Mesendoderm (in vitro differentiated cells): ENCODE results near the gene ATP1A2. TPM values are rescaled to one million over a fixed set of nuclear protein-coding genes. Genes with fewer than 3 reads are reported as not detected.
A peak's percentile ranks its signal among the peaks of the same experiment; 100 is the strongest.

ENCODE experiments used
- DNase-seq: peaks from one replicate; pipeline ENCODE4 v3.0.0; 2013
- H2AK5ac ChIP-seq: 2 replicates; pipeline ENCODE4 v1.6.1; 2013; ENCODE audit warnings: low read length, inconsistent platforms
- H2BK120ac ChIP-seq: 2 replicates; pipeline ENCODE4 v1.6.1; 2013; ENCODE audit warnings: low read depth, mild to moderate bottlenecking, low read length, moderate library complexity, mixed read lengths
- H2BK15ac ChIP-seq: replicated peaks from 2 replicates; pipeline ENCODE4 v1.6.1; 2013; ENCODE audit warnings: low read depth, mild to moderate bottlenecking, moderate library complexity
- H2BK5ac ChIP-seq: 2 replicates; pipeline ENCODE4 v1.6.1; 2013; ENCODE audit warnings: low read length, inconsistent platforms
- H3K18ac ChIP-seq: 2 replicates; pipeline ENCODE4 v1.6.1; 2013; ENCODE audit warnings: mild to moderate bottlenecking, low read length, mixed read lengths
- H3K23ac ChIP-seq: one replicate; pipeline ENCODE4 v1.6.1; 2013; ENCODE audit warnings: low read length
- H3K27ac ChIP-seq: 2 replicates; pipeline ENCODE4 v1.5.1; 2013; ENCODE audit warnings: low read depth, mild to moderate bottlenecking, inconsistent platforms, low read length, moderate library complexity
- H3K27me3 ChIP-seq: 2 replicates; pipeline ENCODE4 v1.6.1; 2013; ENCODE audit warnings: low read length, control low read depth, mild to moderate bottlenecking, inconsistent platforms; ENCODE audit not compliant: insufficient read depth, poor library complexity
- H3K36me3 ChIP-seq: 2 replicates; pipeline ENCODE4 v1.6.1; 2013; ENCODE audit warnings: low read length, inconsistent platforms; ENCODE audit not compliant: control insufficient read depth, insufficient read depth
- H3K4ac ChIP-seq: one replicate; pipeline ENCODE4 v1.6.1; 2013; ENCODE audit warnings: low read depth, mild to moderate bottlenecking, low read length, moderate library complexity
- H3K4me1 ChIP-seq: 2 replicates; pipeline ENCODE4 v1.6.1; 2013; ENCODE audit warnings: low read depth, low read length, inconsistent platforms; ENCODE audit not compliant: control insufficient read depth
- H3K4me2 ChIP-seq: 2 replicates; pipeline ENCODE4 v1.6.1; 2013; ENCODE audit warnings: low read length
- H3K4me3 ChIP-seq: 2 replicates; pipeline ENCODE4 v1.5.1; 2013; ENCODE audit warnings: mild to moderate bottlenecking, low read length
- H3K56ac ChIP-seq: one replicate; pipeline ENCODE4 v1.6.1; 2013; ENCODE audit warnings: low read length
- H3K79me1 ChIP-seq: 2 replicates; pipeline ENCODE4 v1.6.1; 2013; ENCODE audit warnings: low read length, inconsistent platforms
- H3K79me2 ChIP-seq: 2 replicates; pipeline ENCODE4 v1.6.1; 2013; ENCODE audit warnings: mild to moderate bottlenecking, low read length; ENCODE audit not compliant: control insufficient read depth, insufficient read depth
- H3K9ac ChIP-seq: 2 replicates; pipeline ENCODE4 v1.6.1; 2013; ENCODE audit warnings: low read length, inconsistent platforms
- H4K5ac ChIP-seq: one replicate; pipeline ENCODE4 v1.6.1; 2013; ENCODE audit warnings: low read length
- H4K8ac ChIP-seq: one replicate; pipeline ENCODE4 v1.6.1; 2013; ENCODE audit warnings: low read depth, mild to moderate bottlenecking, control low read depth, low read length, moderate library complexity
- WGBS: extraction: QIAGEN DNeasy Blood & Tissue Kit; methylation state at CpG from one replicate; pipeline ENCODE4 v1.1.7; 2013; ENCODE audit warnings: low lambda C conversion rate, missing lambda C conversion rate; ENCODE audit not compliant: insufficient coverage; ENCODE audit errors: extremely low coverage; 5-methylcytosine and 5-hydroxymethylcytosine counted together
- polyA plus RNA-seq, 2 experiments: library from polyadenylated mRNA; stranded (reverse); fragments of 200-250 nt; gene quantifications; one replicate each; pipeline ENCODE4 v1.2.3, GENCODE V29; 2013

The ATP1A2 gene
- polyA plus RNA-seq (2013, experiment 1 of 2), result 4.3 TPM
- 4.0 TPM for polyA plus RNA-seq (2013, experiment 2 of 2)

- no peak within 1 kb of the TSS for H3K4me3 ChIP-seq
- peaks cover 23% of the 10 kb centered on the region for H3K4me1 ChIP-seq
- no peaks in the 10 kb centered on the region for H3K36me3 ChIP-seq
- H3K79me1 ChIP-seq, result no peaks in the 10 kb centered on the region
- peak within 1 kb of the TSS; percentile 15 for H2BK5ac ChIP-seq
- H3K56ac ChIP-seq, result peak within 1 kb of the TSS; percentile 88
- no peak within 1 kb of the TSS for H4K8ac ChIP-seq
- no peak within 1 kb of the TSS for H3K4ac ChIP-seq
- no peak within 1 kb of the TSS for H4K5ac ChIP-seq
- no peaks in the 10 kb centered on the region for H3K79me2 ChIP-seq
- peak within 1 kb of the TSS; percentile 70 for H3K9ac ChIP-seq
- no peaks in the 10 kb centered on the region for H3K27me3 ChIP-seq
- no peak within 1 kb of the TSS for H3K27ac ChIP-seq
- no peak within 1 kb of the TSS for H2BK120ac ChIP-seq
- no peak within 1 kb of the TSS for H3K23ac ChIP-seq
- peak within 1 kb of the TSS; percentile 39 for H3K18ac ChIP-seq
- peak; percentile 73 for DNase-seq
- WGBS, result no CpG with 5 or more reads among the region's 16 CpGs
- no peak within 1 kb of the TSS for H2AK5ac ChIP-seq
- H3K4me2 ChIP-seq, result peak within 1 kb of the TSS; percentile 58
- H2BK15ac ChIP-seq, result no peak within 1 kb of the TSS
Measured at GRCh38 chr1:160115545-160116282, at the start of gene ATP1A2. ATP1A2 (plus strand) TSS chr1:160115759; CDS start chr1:160115862, 103 bp downstream.

- no peak overlapping the region for H3K23ac ChIP-seq
- no peak overlapping the region for H3K56ac ChIP-seq
- no CpG with 5 or more reads among the region's 6 CpGs for WGBS
- peaks cover 5% of the 10 kb centered on the region for H3K4me1 ChIP-seq
- no peak overlapping the region for H3K4me3 ChIP-seq
- H3K4ac ChIP-seq, result no peak overlapping the region
- H2AK5ac ChIP-seq, result no peak overlapping the region
- peak; percentile 27 for DNase-seq
- H4K5ac ChIP-seq, result no peak overlapping the region
- H3K79me2 ChIP-seq, result no peaks in the 10 kb centered on the region
- H2BK15ac ChIP-seq, result no peak overlapping the region
- no peaks in the 10 kb centered on the region for H3K27me3 ChIP-seq
- H3K4me2 ChIP-seq, result no peak overlapping the region
- no peak overlapping the region for H3K18ac ChIP-seq
- no peak overlapping the region for H2BK120ac ChIP-seq
- no peak overlapping the region for H3K9ac ChIP-seq
- H3K36me3 ChIP-seq, result no peaks in the 10 kb centered on the region
- H3K79me1 ChIP-seq, result no peaks in the 10 kb centered on the region
- H4K8ac ChIP-seq, result no peak overlapping the region
- H3K27ac ChIP-seq, result no peak overlapping the region
- H2BK5ac ChIP-seq, result no peak overlapping the region
Measured at GRCh38 chr1:160066829-160067745, 48.5 kb upstream of the ATP1A2 start.

- Histone ChIP-seq H3K27me3 (no peaks in the 10 kb centered on the region), H4K8ac (no peak overlapping the region), H2BK15ac (no peak overlapping the region), H3K9ac (no peak overlapping the region), H3K4me3 (no peak overlapping the region), H3K23ac (no peak overlapping the region), H3K4me2 (no peak overlapping the region), H2AK5ac (no peak overlapping the region), H3K4ac (no peak overlapping the region), H3K36me3 (no peaks in the 10 kb centered on the region), H3K56ac (no peak overlapping the region), H2BK5ac (no peak overlapping the region), H3K79me2 (no peaks in the 10 kb centered on the region), H3K79me1 (no peaks in the 10 kb centered on the region), H4K5ac (no peak overlapping the region), H3K18ac (no peak overlapping the region), H3K4me1 (peaks cover 5% of the 10 kb centered on the region), H3K27ac (no peak overlapping the region), H2BK120ac (no peak overlapping the region)
- no peak for DNase-seq
- WGBS, result no CpG with 5 or more reads among the region's 5 CpGs
Measured at GRCh38 chr1:160068225-160068624, 47.3 kb upstream of the ATP1A2 start.

GRCh38 chr1:160069460-160070231 lies 45.9 kb upstream of the ATP1A2 start, which contains the start of gene KCNJ10:
KCNJ10 (minus strand) TSS chr1:160070160; CDS start chr1:160042532, 27,628 bp downstream.
- no CpG with 5 or more reads among the region's 32 CpGs for WGBS

More at GRCh38 chr1:160069460-160070231, 45.9 kb upstream of the ATP1A2 start, which contains the start of gene KCNJ10:
- H3K56ac ChIP-seq, result peak within 1 kb of the TSS; percentile 74
- H3K27me3 ChIP-seq, result no peaks in the 10 kb centered on the region
- H3K36me3 ChIP-seq, result no peaks in the 10 kb centered on the region
- no peaks in the 10 kb centered on the region for H3K79me2 ChIP-seq
- no peak within 1 kb of the TSS for H4K8ac ChIP-seq
- no peak within 1 kb of the TSS for H2AK5ac ChIP-seq
- H3K4me1 ChIP-seq, result peaks cover 5% of the 10 kb centered on the region
- peak within 1 kb of the TSS; percentile 61 for H3K4me3 ChIP-seq
- H2BK5ac ChIP-seq, result no peak within 1 kb of the TSS
- no peak within 1 kb of the TSS for H4K5ac ChIP-seq
- H2BK15ac ChIP-seq, result no peak within 1 kb of the TSS
- peak within 1 kb of the TSS; percentile 60 for H3K9ac ChIP-seq
- no peak within 1 kb of the TSS for H3K4ac ChIP-seq
- H3K4me2 ChIP-seq, result peak within 1 kb of the TSS; percentile 90
- DNase-seq, result no peak
- H3K79me1 ChIP-seq, result no peaks in the 10 kb centered on the region
- H3K18ac ChIP-seq, result peak within 1 kb of the TSS; percentile 4
- H3K23ac ChIP-seq, result no peak within 1 kb of the TSS
- no peak within 1 kb of the TSS for H3K27ac ChIP-seq
- H2BK120ac ChIP-seq, result no peak within 1 kb of the TSS
